IPS-20b (cell line): ENCODE data around the gene C16orf82.
"Not testable (repeated sequence)": the region's sequence is repeated elsewhere in the genome, so short reads cannot be mapped to it uniquely, and the experiment has no call there.

Source experiments
- H3K27ac ChIP-seq: one replicate; pipeline ENCODE4 v1.5.1; 2013; ENCODE audit warnings: low read length
- H3K27me3 ChIP-seq: 2 replicates; pipeline ENCODE4 v1.6.1; 2013; ENCODE audit warnings: mild to moderate bottlenecking, low read length, inconsistent platforms; ENCODE audit not compliant: insufficient read depth
- H3K36me3 ChIP-seq: 2 replicates; pipeline ENCODE4 v1.6.1; 2013; ENCODE audit warnings: low read depth, mild to moderate bottlenecking, inconsistent platforms, low read length, moderate library complexity; ENCODE audit not compliant: insufficient read depth
- H3K4me1 ChIP-seq: 2 replicates; pipeline ENCODE4 v1.6.1; 2013; ENCODE audit warnings: mild to moderate bottlenecking, control low read depth, inconsistent platforms, low read length, moderate library complexity; ENCODE audit not compliant: insufficient read depth
- H3K4me3 ChIP-seq: 2 replicates; pipeline ENCODE4 v1.5.1; 2013; ENCODE audit warnings: mild to moderate bottlenecking, low read length, inconsistent platforms
- H3K9ac ChIP-seq: 2 replicates; pipeline ENCODE4 v1.6.1; 2013; ENCODE audit warnings: low read depth, mild to moderate bottlenecking, inconsistent platforms, low read length, moderate library complexity
- H3K9me3 ChIP-seq: 2 replicates; pipeline ENCODE4 v1.6.1; 2013; ENCODE audit warnings: mild to moderate bottlenecking, low read depth, low read length, inconsistent platforms; ENCODE audit not compliant: insufficient read depth

C16orf82 gene

GRCh38 chr16:27049117-27049516 is 17.6 kb upstream of the C16orf82 start:
- H3K27ac ChIP-seq: no peak overlapping the region
- no peak overlapping the region for H3K4me3 ChIP-seq
- no peaks in the 10 kb centered on the region for H3K36me3 ChIP-seq
- H3K9ac ChIP-seq: no peak overlapping the region
- H3K9me3 ChIP-seq: no peaks in the 10 kb centered on the region
- no peaks in the 10 kb centered on the region; the same call in 1 of the 2 replicates for H3K27me3 ChIP-seq
- H3K4me1 ChIP-seq: peaks cover 7% of the 10 kb centered on the region; the same call in 1 of the 2 replicates

GRCh38 chr16:27052007-27052406 is 14.7 kb upstream of the C16orf82 start:
- Histone ChIP-seq H3K9me3 (no peaks in the 10 kb centered on the region), H3K27ac (no peak overlapping the region), H3K4me1 (peaks cover 7% of the 10 kb centered on the region; the same call in 1 of the 2 replicates), H3K36me3 (no peaks in the 10 kb centered on the region), H3K9ac (no peak overlapping the region), H3K4me3 (no peak overlapping the region), H3K27me3 (no peaks in the 10 kb centered on the region; the same call in 1 of the 2 replicates)

- H3K27me3 ChIP-seq: no peaks in the 10 kb centered on the region; the same call in 1 of the 2 replicates
- no peaks in the 10 kb centered on the region for H3K9me3 ChIP-seq
- peaks cover 7% of the 10 kb centered on the region; the same call in 1 of the 2 replicates for H3K4me1 ChIP-seq
Measured at GRCh38 chr16:27053996-27054395, 12.7 kb upstream of the C16orf82 start.

GRCh38 chr16:27058299-27058698 is 8.4 kb upstream of the C16orf82 start:
- H3K27me3 ChIP-seq: no peaks in the 10 kb centered on the region
- H3K36me3 ChIP-seq: no peaks in the 10 kb centered on the region
- no peak overlapping the region for H3K27ac ChIP-seq
- no peaks in the 10 kb centered on the region for H3K4me1 ChIP-seq
- no peak overlapping the region for H3K9ac ChIP-seq
- H3K4me3 ChIP-seq: no peak overlapping the region
- no peaks in the 10 kb centered on the region for H3K9me3 ChIP-seq

More at GRCh38 chr16:27053996-27054395, 12.7 kb upstream of the C16orf82 start:
- H3K27ac ChIP-seq: no peak overlapping the region
- H3K9ac ChIP-seq: no peak overlapping the region
- no peaks in the 10 kb centered on the region for H3K36me3 ChIP-seq
- H3K4me3 ChIP-seq: no peak overlapping the region

GRCh38 chr16:27070776-27071175 is 4.0 kb downstream of the C16orf82 start:
- no peaks in the 10 kb centered on the region for H3K36me3 ChIP-seq
- peaks cover 12% of the 10 kb centered on the region for H3K27me3 ChIP-seq
- no peaks in the 10 kb centered on the region for H3K9me3 ChIP-seq
- H3K4me3 ChIP-seq: no peak overlapping the region
- peaks cover 2% of the 10 kb centered on the region; the same call in 1 of the 2 replicates for H3K4me1 ChIP-seq
- H3K27ac ChIP-seq: no peak overlapping the region
- no peak overlapping the region for H3K9ac ChIP-seq

- H3K9me3 ChIP-seq: no peaks in the 10 kb centered on the region
- no peaks in the 10 kb centered on the region for H3K36me3 ChIP-seq
- H3K4me1 ChIP-seq: no peaks in the 10 kb centered on the region
- H3K27ac ChIP-seq: no peak overlapping the region
- no peak overlapping the region for H3K9ac ChIP-seq
- H3K4me3 ChIP-seq: no peak overlapping the region
- H3K27me3 ChIP-seq: no peaks in the 10 kb centered on the region; the same call in 1 of the 2 replicates
Measured at GRCh38 chr16:27073733-27074132, 7.0 kb downstream of the C16orf82 start.

- Histone ChIP-seq H3K9me3 (no peaks in the 10 kb centered on the region), H3K4me1 (peaks cover 16% of the 10 kb centered on the region; the same call in 1 of the 2 replicates), H3K27me3 (no peaks in the 10 kb centered on the region; the same call in 1 of the 2 replicates), H3K27ac (no peak overlapping the region), H3K9ac (no peak overlapping the region), H3K4me3 (no peak overlapping the region), H3K36me3 (no peaks in the 10 kb centered on the region)
Measured at GRCh38 chr16:27080895-27081294, 14.2 kb downstream of the C16orf82 start.

GRCh38 chr16:27083861-27084261 is 17.1 kb downstream of the C16orf82 start:
- Histone ChIP-seq H3K36me3 (no peaks in the 10 kb centered on the region), H3K4me3 (peak overlapping the region; percentile 38; the same call in 1 of the 2 replicates), H3K9me3 (no peaks in the 10 kb centered on the region), H3K4me1 (peaks cover 16% of the 10 kb centered on the region; the same call in 1 of the 2 replicates), H3K9ac (peak overlapping the region; percentile 58; the same call in 1 of the 2 replicates), H3K27me3 (no peaks in the 10 kb centered on the region), H3K27ac (peak overlapping the region; percentile 14)

GRCh38 chr16:27084307-27085028 is 17.7 kb downstream of the C16orf82 start:
- Histone ChIP-seq H3K36me3 (no peaks in the 10 kb centered on the region), H3K27ac (no peak overlapping the region), H3K4me3 (no peak overlapping the region; the same call in 1 of the 2 replicates), H3K9me3 (no peaks in the 10 kb centered on the region), H3K9ac (no peak overlapping the region; the same call in 1 of the 2 replicates), H3K4me1 (peaks cover 16% of the 10 kb centered on the region; the same call in 1 of the 2 replicates), H3K27me3 (no peaks in the 10 kb centered on the region)

GRCh38 chr16:27085182-27085581 is 18.5 kb downstream of the C16orf82 start:
- Histone ChIP-seq H3K27ac (no peak overlapping the region), H3K27me3 (no peaks in the 10 kb centered on the region), H3K4me1 (peaks cover 16% of the 10 kb centered on the region; the same call in 1 of the 2 replicates), H3K36me3 (no peaks in the 10 kb centered on the region), H3K4me3 (no peak overlapping the region), H3K9ac (no peak overlapping the region), H3K9me3 (no peaks in the 10 kb centered on the region)

- not testable (repeated sequence) for H3K9ac ChIP-seq, H3K9me3 ChIP-seq, H3K36me3 ChIP-seq, H3K27ac ChIP-seq, H3K4me3 ChIP-seq, H3K27me3 ChIP-seq
- peaks cover 13% of the 10 kb centered on the region; the same call in 1 of the 2 replicates for H3K4me1 ChIP-seq
Measured at GRCh38 chr16:27086031-27086430, 19.3 kb downstream of the C16orf82 start.

GRCh38 chr16:27088216-27088615 is 21.5 kb downstream of the C16orf82 start:
- H3K27me3 ChIP-seq: no peaks in the 10 kb centered on the region
- H3K27ac ChIP-seq: no peak overlapping the region
- H3K9me3 ChIP-seq: no peaks in the 10 kb centered on the region
- no peak overlapping the region for H3K9ac ChIP-seq
- peaks cover 7% of the 10 kb centered on the region; the same call in 1 of the 2 replicates for H3K4me1 ChIP-seq
- no peak overlapping the region for H3K4me3 ChIP-seq
- H3K36me3 ChIP-seq: no peaks in the 10 kb centered on the region
